ENCODE results near the gene APLP1. TPM values are rescaled to one million over a fixed set of nuclear protein-coding genes. Genes with fewer than 3 reads are reported as not detected.
"Not testable (repeated sequence)": the region's sequence is repeated elsewhere in the genome, so short reads cannot be mapped to it uniquely, and the experiment has no call there.

Gene APLP1
- total RNA-seq, 1 donor from 2014 or later: 0.26 TPM

- no peak overlapping the region for H3K4me3 ChIP-seq (ENCODE audit: low read depth, low read length)
- H3K36me3 ChIP-seq (ENCODE audit: control insufficient read depth, insufficient read depth, low read length): peaks cover 19% of the 10 kb centered on the region
- no peaks in the 10 kb centered on the region for H3K27me3 ChIP-seq (ENCODE audit: control insufficient read depth, insufficient read depth, low read length)
- TF ChIP-seq, protein P1, sequence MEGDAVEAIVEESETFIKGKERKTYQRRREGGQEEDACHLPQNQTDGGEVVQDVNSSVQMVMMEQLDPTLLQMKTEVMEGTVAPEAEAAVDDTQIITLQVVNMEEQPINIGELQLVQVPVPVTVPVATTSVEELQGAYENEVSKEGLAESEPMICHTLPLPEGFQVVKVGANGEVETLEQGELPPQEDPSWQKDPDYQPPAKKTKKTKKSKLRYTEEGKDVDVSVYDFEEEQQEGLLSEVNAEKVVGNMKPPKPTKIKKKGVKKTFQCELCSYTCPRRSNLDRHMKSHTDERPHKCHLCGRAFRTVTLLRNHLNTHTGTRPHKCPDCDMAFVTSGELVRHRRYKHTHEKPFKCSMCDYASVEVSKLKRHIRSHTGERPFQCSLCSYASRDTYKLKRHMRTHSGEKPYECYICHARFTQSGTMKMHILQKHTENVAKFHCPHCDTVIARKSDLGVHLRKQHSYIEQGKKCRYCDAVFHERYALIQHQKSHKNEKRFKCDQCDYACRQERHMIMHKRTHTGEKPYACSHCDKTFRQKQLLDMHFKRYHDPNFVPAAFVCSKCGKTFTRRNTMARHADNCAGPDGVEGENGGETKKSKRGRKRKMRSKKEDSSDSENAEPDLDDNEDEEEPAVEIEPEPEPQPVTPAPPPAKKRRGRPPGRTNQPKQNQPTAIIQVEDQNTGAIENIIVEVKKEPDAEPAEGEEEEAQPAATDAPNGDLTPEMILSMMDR (IDR thresholded peaks at IDR 0.05; ENCODE audit: insufficient read depth, low read length, severe bottlenecking): no peak
- FAIRE-seq: no peak
- DNase-seq (ENCODE audit: low read depth): no peak
Observed at GRCh38 chr19:35889370-35890112, 21.2 kb downstream of the APLP1 start.

DNA sequence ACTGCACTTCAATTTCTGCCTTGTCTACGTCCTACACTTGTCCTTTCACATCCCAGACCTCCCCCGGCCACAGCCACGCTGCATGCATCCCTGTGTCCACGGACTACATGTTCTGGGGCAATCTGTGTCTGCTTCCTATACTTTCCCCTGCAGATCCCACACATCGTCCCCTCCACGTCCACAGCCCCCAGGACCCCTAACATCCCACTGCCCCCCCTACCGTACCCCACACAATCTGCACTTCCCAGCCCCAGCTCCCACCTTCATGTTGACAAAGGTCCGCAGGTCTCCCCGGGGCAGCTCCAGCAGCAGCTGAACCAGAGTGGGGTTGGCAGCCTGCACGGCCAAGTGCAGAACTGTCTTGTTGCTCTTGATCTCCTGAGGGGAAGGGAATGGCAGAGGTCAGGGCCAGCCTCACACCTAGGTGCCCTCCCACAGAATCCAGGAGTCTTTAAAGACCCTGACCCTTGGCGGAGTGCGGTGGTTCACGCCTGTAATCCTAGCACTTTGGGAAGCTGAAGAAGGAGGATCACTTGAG is 21.8 kb downstream of the APLP1 start:
- FAIRE-seq (no peak), DNase-seq (ENCODE audit: low read depth) (no peak)
- Histone ChIP-seq H3K4me3 (ENCODE audit: low read depth, low read length) (no peak overlapping the region), H3K27me3 (ENCODE audit: control insufficient read depth, insufficient read depth, low read length) (no peaks in the 10 kb centered on the region), H3K36me3 (ENCODE audit: control insufficient read depth, insufficient read depth, low read length) (peaks cover 19% of the 10 kb centered on the region)
- TF ChIP-seq, protein P1 (IDR thresholded peaks at IDR 0.05; ENCODE audit: insufficient read depth, low read length, severe bottlenecking): no peak

DNA sequence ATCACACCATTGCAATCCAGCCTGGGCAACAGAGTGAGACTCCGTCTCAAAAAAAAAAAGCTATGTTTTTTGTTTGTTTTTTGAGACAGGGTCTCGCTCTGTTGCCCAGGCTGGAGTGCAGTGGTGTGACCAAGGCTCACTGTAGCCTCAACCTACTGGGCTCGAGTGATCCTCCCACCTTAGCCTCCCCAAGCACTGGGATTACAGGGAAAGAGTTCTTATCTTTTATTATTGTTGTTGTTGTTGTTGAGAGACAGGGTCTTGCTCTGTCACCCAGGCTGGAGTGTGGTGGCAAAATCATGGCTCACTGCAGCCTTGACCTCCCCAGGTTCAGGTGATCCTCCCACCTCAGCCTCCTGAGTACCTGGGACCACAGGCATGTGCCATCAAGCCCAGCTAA is 23.4 kb downstream of the APLP1 start:
- FAIRE-seq; DNase-seq (ENCODE audit: low read depth); H3K4me3 ChIP-seq (ENCODE audit: low read depth, low read length); H3K27me3 ChIP-seq (ENCODE audit: control insufficient read depth, insufficient read depth, low read length): not testable (repeated sequence)
- peaks cover 29% of the 10 kb centered on the region for H3K36me3 ChIP-seq (ENCODE audit: control insufficient read depth, insufficient read depth, low read length)

DNA sequence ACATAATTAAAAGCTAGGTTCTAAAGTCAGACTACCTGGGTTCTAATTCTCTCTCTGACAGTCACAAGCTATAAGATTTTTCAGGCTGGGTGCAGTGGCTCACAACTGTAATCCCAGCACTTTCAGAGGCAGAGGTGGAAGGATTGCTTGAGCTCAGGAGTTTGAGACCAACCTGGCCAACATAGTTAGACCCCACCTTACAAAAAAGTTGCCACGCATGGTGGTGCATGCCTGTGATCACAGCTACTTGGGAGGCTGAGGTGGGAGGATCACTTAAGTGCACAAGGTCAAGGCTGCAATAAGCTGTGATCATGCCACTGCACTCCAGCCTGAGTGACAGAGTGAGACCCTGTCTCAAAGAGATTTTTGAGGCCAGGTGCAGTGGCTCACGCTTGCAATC is 26.0 kb downstream of the APLP1 start:
- Histone ChIP-seq H3K27me3 (ENCODE audit: control insufficient read depth, insufficient read depth, low read length) (no peaks in the 10 kb centered on the region), H3K36me3 (ENCODE audit: control insufficient read depth, insufficient read depth, low read length) (peaks cover 27% of the 10 kb centered on the region), H3K4me3 (ENCODE audit: low read depth, low read length) (no peak overlapping the region)
- FAIRE-seq (no peak), DNase-seq (ENCODE audit: low read depth) (no peak)
- TF ChIP-seq, protein P1 (IDR thresholded peaks at IDR 0.05; ENCODE audit: insufficient read depth, low read length, severe bottlenecking): no peak

- no peak for DNase-seq (ENCODE audit: low read depth)
- H3K4me3 ChIP-seq (ENCODE audit: low read depth, low read length): no peak overlapping the region
- no peak for FAIRE-seq
- H3K36me3 ChIP-seq (ENCODE audit: control insufficient read depth, insufficient read depth, low read length): peaks cover 15% of the 10 kb centered on the region
- no peaks in the 10 kb centered on the region for H3K27me3 ChIP-seq (ENCODE audit: control insufficient read depth, insufficient read depth, low read length)
- TF ChIP-seq, protein P1 (IDR thresholded peaks at IDR 0.05; ENCODE audit: insufficient read depth, low read length, severe bottlenecking): no peak
Observed at GRCh38 chr19:35895911-35896642, 27.7 kb downstream of the APLP1 start.

DNA sequence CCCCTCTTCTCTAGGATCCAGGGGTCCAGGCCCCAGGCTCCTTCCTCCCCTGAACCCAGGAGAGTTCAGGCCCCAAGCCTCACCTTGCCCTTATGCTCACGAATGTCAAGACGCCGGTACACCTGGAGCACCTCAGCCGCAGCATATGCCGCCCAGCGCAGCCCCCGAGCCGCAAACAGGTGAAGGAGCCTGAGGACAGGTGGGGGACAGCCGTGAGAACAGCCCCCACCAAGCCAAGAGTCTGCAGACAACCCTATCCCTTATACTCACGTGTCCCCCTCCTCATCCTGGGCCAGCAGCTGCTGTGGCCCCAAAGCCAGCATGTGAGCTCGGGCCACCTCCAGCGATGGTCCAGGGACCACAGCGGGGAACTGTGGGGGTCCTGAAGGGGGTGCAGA is 28.3 kb downstream of the APLP1 start:
- H3K4me3 ChIP-seq (ENCODE audit: low read depth, low read length): no peak overlapping the region
- no peak for DNase-seq (ENCODE audit: low read depth)
- H3K27me3 ChIP-seq (ENCODE audit: control insufficient read depth, insufficient read depth, low read length): no peaks in the 10 kb centered on the region
- no peak for FAIRE-seq
- TF ChIP-seq, protein P1 (IDR thresholded peaks at IDR 0.05; ENCODE audit: insufficient read depth, low read length, severe bottlenecking): no peak
- peaks cover 15% of the 10 kb centered on the region for H3K36me3 ChIP-seq (ENCODE audit: control insufficient read depth, insufficient read depth, low read length)

Measured in bronchial epithelial cell (primary cell).